HG02759 (cell line): ENCODE measurements around the gene ESRRG.

Experiments
- ATAC-seq: cut with Tn5 transposase; IDR thresholded peaks from one replicate; pipeline ENCODE4 v1.9.1; 2021; ENCODE audit warnings: mild to moderate bottlenecking, moderate library complexity; ENCODE audit not compliant: unreplicated experiment

ESRRG gene

GRCh38 chr1:216523043-216523442 lies 200.2 kb downstream of the ESRRG start:
- ATAC-seq, result no peak

GRCh38 chr1:216521477-216521876 lies 201.8 kb downstream of the ESRRG start:
- ATAC-seq, result no peak

GRCh38 chr1:216518844-216519627 lies 204.2 kb downstream of the ESRRG start:
- no peak for ATAC-seq

GRCh38 chr1:216502528-216503162 lies 220.6 kb downstream of the ESRRG start:
- ATAC-seq, result no peak

- no peak for ATAC-seq
Observed at GRCh38 chr1:216500273-216500967, 222.8 kb downstream of the ESRRG start.

- no peak for ATAC-seq
Observed at GRCh38 chr1:216499581-216500272, 223.5 kb downstream of the ESRRG start.

- no peak for ATAC-seq
Observed at GRCh38 chr1:216498277-216498676, 225.0 kb downstream of the ESRRG start.

- ATAC-seq, result no peak
Observed at GRCh38 chr1:216485042-216485441, 238.2 kb downstream of the ESRRG start.

- no peak for ATAC-seq
Observed at GRCh38 chr1:216483672-216484401, 239.4 kb downstream of the ESRRG start.

- ATAC-seq, result no peak
Observed at GRCh38 chr1:216482620-216483019, 240.6 kb downstream of the ESRRG start.

GRCh38 chr1:216478238-216478637 lies 245.0 kb downstream of the ESRRG start:
- no peak for ATAC-seq

GRCh38 chr1:216476341-216476740 lies 246.9 kb downstream of the ESRRG start:
- no peak for ATAC-seq

- no peak for ATAC-seq
Observed at GRCh38 chr1:216475659-216476276, 247.5 kb downstream of the ESRRG start.

- no peak for ATAC-seq
Observed at GRCh38 chr1:216466162-216466801, 256.9 kb downstream of the ESRRG start.

- ATAC-seq, result no peak
Observed at GRCh38 chr1:216464489-216464888, 258.7 kb downstream of the ESRRG start.

GRCh38 chr1:216462066-216462775 lies 261.0 kb downstream of the ESRRG start:
- ATAC-seq, result no peak

- ATAC-seq, result no peak
Observed at GRCh38 chr1:216461466-216461865, 261.8 kb downstream of the ESRRG start.

- ATAC-seq, result no peak
Observed at GRCh38 chr1:216459651-216460207, 263.5 kb downstream of the ESRRG start.

- no peak for ATAC-seq
Observed at GRCh38 chr1:216458812-216459211, 264.4 kb downstream of the ESRRG start.
